BLaER1 treated with 17β-estradiol and CSF1 and Interleukin-3, amounts not matched to agents 10 nM and 100 nM (cell line): ENCODE measurements around the gene ABCA7.

ENCODE experiments used
- H3K27ac ChIP-seq, 11 experiments: shearing (Covaris generic); formaldehyde crosslinking; 2 replicates each; pipeline ENCODE4 v1.8.1; 2022
- H3K27me3 ChIP-seq, 11 experiments: shearing (Covaris generic); formaldehyde crosslinking; 2 replicates each; pipeline ENCODE4 v1.8.1; 2022
- H3K36me3 ChIP-seq, 11 experiments: shearing (Covaris generic); formaldehyde crosslinking; 2 replicates each; pipeline ENCODE4 v1.8.1; 2022
- H3K4me1 ChIP-seq, 10 experiments: shearing (Covaris generic); formaldehyde crosslinking; 2 replicates each; pipeline ENCODE4 v1.8.1; 2022
- H3K4me2 ChIP-seq, 11 experiments: shearing (Covaris generic); formaldehyde crosslinking; 2 replicates each; pipeline ENCODE4 v1.8.1; 2022
- H3K4me3 ChIP-seq, 10 experiments: shearing (Covaris generic); formaldehyde crosslinking; 2 replicates each; pipeline ENCODE4 v1.8.1; 2022
- H3K9ac ChIP-seq, 11 experiments: shearing (Covaris generic); formaldehyde crosslinking; 2 replicates each; pipeline ENCODE4 v1.8.1; 2022
- H3K9me3 ChIP-seq, 11 experiments: shearing (Covaris generic); formaldehyde crosslinking; replicated peaks in 1 of 11; 2 replicates each; pipeline ENCODE4 v1.8.1; 2022
- H4K20me1 ChIP-seq, 11 experiments: shearing (Covaris generic); formaldehyde crosslinking; 2 replicates each; pipeline ENCODE4 v1.8.1; 2022
- Cebpa-rat ChIP-seq, 11 experiments: shearing (Covaris generic); IDR thresholded peaks; 2 replicates each; pipeline ENCODE4 v1.8.1; 2022

The ABCA7 gene

GRCh38 chr19:1060689-1061088, 20.8 kb downstream of the ABCA7 start:
- H3K27ac ChIP-seq: no peak overlapping the region
- no peak for TF ChIP-seq Cebpa-rat (IDR thresholded peaks at IDR 0.05)
- H3K27me3 ChIP-seq: 0 out of 22 replicates have a peak, but pooled peaks cover 0 to 4% (median 0%) of the 10 kb centered on the region in 11 experiments
- no peak overlapping the region for H3K9ac ChIP-seq
- peaks cover 0 to 11% (median 0%) of the 10 kb centered on the region in 11 experiments; a peak in 3 of 22 replicates for H4K20me1 ChIP-seq
- H3K9me3 ChIP-seq: 0 out of 22 replicates have a peak, but pooled peaks cover 0 to 5% (median 0%) of the 10 kb centered on the region in 11 experiments
- no peak overlapping the region for H3K4me3 ChIP-seq
- H3K4me2 ChIP-seq: no peak overlapping the region
- H3K36me3 ChIP-seq: peaks cover 0 to 24% (median 0%) of the 10 kb centered on the region in 11 experiments; a peak in 3 of 22 replicates
- H3K4me1 ChIP-seq: peaks cover 34 to 57% (median 44%) of the 10 kb centered on the region in 10 experiments

- Histone ChIP-seq H4K20me1 (peaks cover 0 to 6% (median 0%) of the 10 kb centered on the region in 11 experiments; a peak in 1 of 22 replicates), H3K4me3 (no peak overlapping the region), H3K9me3 (0 out of 22 replicates have a peak, but pooled peaks cover 0 to 5% (median 0%) of the 10 kb centered on the region in 11 experiments), H3K4me1 (peaks cover 42 to 65% (median 54%) of the 10 kb centered on the region in 10 experiments), H3K4me2 (no peak overlapping the region), H3K27ac (no peak overlapping the region), H3K36me3 (peaks cover 0 to 12% (median 0%) of the 10 kb centered on the region in 11 experiments; a peak in 3 of 22 replicates), H3K27me3 (0 out of 22 replicates have a peak, but pooled peaks cover 0 to 4% (median 0%) of the 10 kb centered on the region in 11 experiments), H3K9ac (no peak overlapping the region)
- TF ChIP-seq Cebpa-rat (IDR thresholded peaks at IDR 0.05): no peak
Measured at GRCh38 chr19:1061987-1062386, 22.1 kb downstream of the ABCA7 start.

GRCh38 chr19:1062387-1063029, 22.6 kb downstream of the ABCA7 start:
- no peak for TF ChIP-seq Cebpa-rat (IDR thresholded peaks at IDR 0.05)
- Histone ChIP-seq H3K4me1 (peaks cover 37 to 59% (median 49%) of the 10 kb centered on the region in 10 experiments), H3K4me2 (no peak overlapping the region), H3K9me3 (0 out of 22 replicates have a peak, but pooled peaks cover 0 to 5% (median 0%) of the 10 kb centered on the region in 11 experiments), H3K4me3 (no peak overlapping the region), H3K27me3 (0 out of 22 replicates have a peak, but pooled peaks cover 0 to 4% (median 0%) of the 10 kb centered on the region in 11 experiments), H4K20me1 (peaks cover 0 to 6% (median 0%) of the 10 kb centered on the region in 11 experiments; a peak in 1 of 22 replicates), H3K36me3 (peaks cover 0 to 10% (median 0%) of the 10 kb centered on the region in 11 experiments; a peak in 3 of 22 replicates), H3K27ac (no peak overlapping the region), H3K9ac (no peak overlapping the region)

GRCh38 chr19:1063030-1063908, 23.4 kb downstream of the ABCA7 start:
- H3K36me3 ChIP-seq: peaks cover under 1 to 8% (median 2%) of the 10 kb centered on the region in 11 experiments; a peak in 16 of 22 replicates
- no peak overlapping the region for H3K9ac ChIP-seq
- H3K9me3 ChIP-seq: 0 out of 22 replicates have a peak, but pooled peaks cover 0 to 5% (median 0%) of the 10 kb centered on the region in 11 experiments
- TF ChIP-seq Cebpa-rat (IDR thresholded peaks at IDR 0.05): no peak
- H3K27me3 ChIP-seq: 0 out of 22 replicates have a peak, but pooled peaks cover 0 to 4% (median 0%) of the 10 kb centered on the region in 11 experiments
- H4K20me1 ChIP-seq: peaks cover 0 to 6% (median 0%) of the 10 kb centered on the region in 11 experiments; a peak in 2 of 22 replicates
- H3K27ac ChIP-seq: no peak overlapping the region
- no peak overlapping the region for H3K4me3 ChIP-seq
- H3K4me1 ChIP-seq: peaks cover 31 to 52% (median 42%) of the 10 kb centered on the region in 10 experiments
- H3K4me2 ChIP-seq: peak overlapping the region in 6 of 11 experiments; percentile 88 to 98 (median 94); a peak in 3 of 22 replicates

GRCh38 chr19:1063909-1064660, 24.2 kb downstream of the ABCA7 start:
- TF ChIP-seq Cebpa-rat (IDR thresholded peaks at IDR 0.05): no peak
- Histone ChIP-seq H3K4me3 (no peak overlapping the region), H3K9ac (no peak overlapping the region), H3K36me3 (peaks cover 6 to 10% (median 8%) of the 10 kb centered on the region in 11 experiments; a peak in 17 of 22 replicates), H3K27me3 (0 out of 22 replicates have a peak, but pooled peaks cover 0 to 4% (median 0%) of the 10 kb centered on the region in 11 experiments), H3K27ac (no peak overlapping the region), H3K4me1 (peaks cover 32 to 49% (median 43%) of the 10 kb centered on the region in 10 experiments), H3K4me2 (peak overlapping the region; percentile 77 to 100 (median 95)), H3K9me3 (0 out of 22 replicates have a peak, but pooled peaks cover 0 to 5% (median 0%) of the 10 kb centered on the region in 11 experiments), H4K20me1 (peaks cover 0 to 9% (median 0%) of the 10 kb centered on the region in 11 experiments; a peak in 3 of 22 replicates)

GRCh38 chr19:1064661-1065605, 25.0 kb downstream of the ABCA7 start:
- 0 out of 22 replicates have a peak, but pooled peaks cover 0 to 4% (median 0%) of the 10 kb centered on the region in 11 experiments for H3K27me3 ChIP-seq
- peak overlapping the region in 8 of 11 experiments; percentile 16 to 98 (median 47); a peak in 10 of 22 replicates for H3K9ac ChIP-seq
- peaks cover 39 to 58% (median 51%) of the 10 kb centered on the region in 10 experiments for H3K4me1 ChIP-seq
- peak overlapping the region in 2 of 10 experiments; percentile 4 to 24; a peak in 1 of 20 replicates for H3K4me3 ChIP-seq
- peaks cover 11 to 18% (median 17%) of the 10 kb centered on the region in 11 experiments for H3K36me3 ChIP-seq
- H3K4me2 ChIP-seq: peak overlapping the region; percentile 77 to 100 (median 95)
- TF ChIP-seq Cebpa-rat (IDR thresholded peaks at IDR 0.05): no peak
- 0 out of 22 replicates have a peak, but pooled peaks cover 0 to 5% (median 0%) of the 10 kb centered on the region in 11 experiments for H3K9me3 ChIP-seq
- H3K27ac ChIP-seq: peak overlapping the region in 6 of 11 experiments; percentile 8 to 46 (median 18); a peak in 3 of 22 replicates
- peaks cover 0 to 18% (median 8%) of the 10 kb centered on the region in 11 experiments; a peak in 19 of 22 replicates for H4K20me1 ChIP-seq
